Measurements from ENCODE around the gene C1GALT1C1.
"Not testable (repeated sequence)": the region's sequence is repeated elsewhere in the genome, so short reads cannot be mapped to it uniquely, and the experiment has no call there.

Gene C1GALT1C1

DNA sequence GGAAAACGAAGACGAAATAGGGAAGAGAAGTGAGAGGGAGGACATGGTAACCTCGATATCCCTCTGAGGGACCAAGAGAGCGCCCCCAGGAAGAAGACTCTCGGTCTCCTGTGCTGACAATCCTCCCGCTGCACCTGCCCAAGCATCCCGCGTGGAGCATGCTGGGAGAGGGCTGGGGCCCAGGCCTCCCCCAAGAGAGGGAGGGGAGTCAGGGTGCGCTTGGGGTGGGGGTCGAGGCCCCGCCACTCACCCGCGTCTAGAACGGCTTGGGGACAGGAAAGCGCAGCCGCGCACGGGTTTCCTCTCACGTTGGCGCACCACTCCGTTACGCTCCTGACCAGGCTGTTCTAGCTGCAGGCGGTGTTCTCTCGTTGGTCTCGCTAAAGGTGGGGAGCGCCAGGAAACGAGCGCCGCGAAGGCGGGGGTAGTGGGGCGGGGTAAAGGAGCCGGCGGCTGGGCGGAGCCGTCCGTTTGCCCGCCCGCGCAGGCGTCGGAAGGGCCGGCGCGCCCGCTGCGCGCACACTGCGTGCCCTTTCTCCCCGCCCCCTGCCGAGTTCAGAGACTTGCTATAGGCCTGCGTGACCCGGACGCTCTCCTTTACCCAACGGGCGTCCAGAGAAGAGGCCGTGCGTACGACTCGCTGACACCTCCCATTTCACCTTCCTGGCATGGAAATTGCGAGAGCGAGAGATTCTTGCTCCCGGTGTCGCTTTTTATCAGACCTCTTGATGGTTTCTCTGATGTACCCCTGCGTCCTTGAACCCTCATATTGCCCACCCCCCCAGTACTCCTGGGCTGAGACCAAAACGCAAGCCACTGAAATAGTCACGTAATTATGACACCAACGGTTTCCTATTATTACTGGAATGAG is at the start of gene C1GALT1C1:
Gene C1GALT1C1, minus strand, starts transcription at position 388 of the 871 bp plus-strand sequence. CDS start 2,888 bp downstream, outside the sequence.
- DNase-seq (ENCODE audit: low spot score), result peak; percentile 96

DNA sequence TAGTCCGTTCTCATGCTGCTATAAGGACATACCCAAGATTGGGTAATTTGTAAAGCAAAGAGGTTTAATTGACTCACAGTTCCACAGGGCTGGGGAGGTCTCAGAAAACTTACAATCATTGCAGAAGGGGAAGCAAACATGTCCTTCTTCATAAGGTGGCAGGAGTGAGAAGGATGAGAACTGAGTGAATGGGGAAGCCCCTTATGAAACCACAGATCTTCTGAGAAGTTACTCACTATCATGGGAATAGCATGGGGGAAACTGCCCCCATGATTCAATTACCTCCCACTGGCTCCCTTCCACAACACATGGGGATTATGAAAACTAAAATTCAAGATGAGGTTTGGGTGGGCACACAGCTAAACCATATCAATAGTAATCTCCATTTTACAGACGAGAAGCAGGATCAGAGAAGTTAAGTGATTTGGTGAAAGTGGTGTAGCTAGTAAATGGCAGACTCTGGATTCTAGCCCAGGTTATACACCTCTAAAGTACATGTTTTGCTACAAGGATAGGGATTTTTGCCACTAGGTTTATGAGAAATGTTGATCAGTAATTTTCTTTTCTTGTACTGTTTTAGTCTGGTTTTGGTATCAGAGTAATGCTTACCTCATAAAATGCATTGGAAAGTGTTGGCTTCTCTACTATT is 47.3 kb upstream of the C1GALT1C1 start:
- no peak for DNase-seq (ENCODE audit: low spot score)

DNA sequence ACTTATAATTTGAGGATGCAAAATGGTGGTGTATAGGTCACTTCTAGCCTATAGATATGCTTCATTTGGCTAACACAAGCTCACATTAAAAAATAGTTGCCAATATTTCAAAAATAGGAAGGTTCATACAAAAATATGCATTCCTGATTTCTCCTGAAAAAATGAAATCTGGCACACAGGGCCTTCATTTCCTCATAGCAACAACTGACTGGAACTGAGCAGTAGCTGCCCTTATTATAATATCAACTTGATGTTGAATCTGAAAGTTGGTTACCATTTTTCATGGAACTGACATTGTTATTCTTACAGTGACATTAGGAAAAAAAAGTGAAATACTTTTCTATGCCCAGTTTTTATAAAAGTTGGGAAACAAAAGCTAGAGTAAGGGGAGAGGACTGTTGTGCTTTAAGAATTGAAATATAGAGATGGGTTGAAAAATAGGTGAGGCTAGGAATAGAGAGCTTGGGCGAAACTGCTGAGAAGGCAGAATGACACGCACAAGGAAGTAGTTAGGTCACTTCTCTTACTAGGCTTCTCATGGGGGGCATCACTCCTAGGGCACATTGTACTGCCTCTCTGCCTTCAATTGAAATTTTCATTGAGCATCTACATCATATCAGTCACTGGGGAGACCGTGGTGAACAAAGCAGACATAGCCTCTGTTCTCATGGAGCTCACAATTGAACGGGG is 43.1 kb upstream of the C1GALT1C1 start:
- no peak for DNase-seq (ENCODE audit: low spot score)

DNA sequence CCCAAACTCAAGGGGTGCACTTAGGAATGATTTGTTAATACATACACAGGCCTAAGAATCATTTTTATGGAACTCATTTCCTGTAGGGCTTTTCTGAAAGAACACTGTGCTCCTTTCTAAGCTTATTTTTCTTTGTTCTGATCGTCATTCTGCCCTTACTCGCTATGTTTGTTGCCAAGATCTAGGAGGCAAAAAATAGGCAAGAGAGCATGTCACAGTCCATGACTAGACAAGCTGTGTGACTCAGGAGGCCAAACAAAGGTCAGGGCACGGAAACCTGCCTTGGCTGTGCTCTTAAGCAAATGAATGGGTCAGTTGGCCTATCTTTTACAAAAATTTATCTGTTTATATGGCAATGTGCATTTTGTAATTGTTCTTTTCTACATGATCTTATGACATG is 42.5 kb upstream of the C1GALT1C1 start:
- no peak for DNase-seq (ENCODE audit: low spot score)

DNA sequence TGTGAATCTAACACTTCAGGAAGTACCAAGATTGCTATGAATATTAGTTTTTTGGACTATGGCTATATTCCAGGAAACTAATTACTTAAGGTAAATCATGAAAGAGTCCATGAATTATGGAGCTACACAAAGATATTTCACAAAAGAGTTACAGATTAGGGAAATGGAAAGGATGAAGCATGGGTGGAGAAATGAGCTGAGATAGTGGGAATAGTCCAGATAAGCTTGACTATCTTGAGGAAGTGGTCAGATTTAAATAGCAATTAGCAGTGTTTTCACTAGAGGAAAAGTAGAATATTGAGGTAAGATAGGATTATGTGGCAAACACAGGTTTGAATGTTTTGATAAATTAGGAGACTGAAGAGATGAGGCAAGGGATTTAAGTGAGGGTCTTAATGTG is 42.1 kb upstream of the C1GALT1C1 start:
- no peak for DNase-seq (ENCODE audit: low spot score)

DNA sequence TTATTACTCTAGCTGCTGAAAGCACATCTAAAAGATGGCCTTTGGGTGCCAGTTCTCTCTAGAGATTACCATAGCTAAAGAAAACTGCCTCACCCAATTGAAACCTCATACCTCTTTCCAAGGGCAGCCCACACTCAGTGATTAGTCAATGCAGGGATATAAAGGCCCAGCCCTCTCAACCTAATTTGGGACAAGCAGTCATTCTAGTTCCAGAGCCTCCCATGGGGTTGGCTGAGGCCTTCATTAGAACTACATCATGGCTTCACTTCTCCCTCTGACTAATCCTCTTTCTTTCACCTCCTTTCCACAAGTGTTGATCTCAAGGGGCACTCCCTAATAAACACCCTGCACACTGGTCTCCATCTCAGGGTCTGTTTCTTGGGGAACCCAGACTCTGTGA is 38.5 kb upstream of the C1GALT1C1 start:
- no peak for DNase-seq (ENCODE audit: low spot score)

DNA sequence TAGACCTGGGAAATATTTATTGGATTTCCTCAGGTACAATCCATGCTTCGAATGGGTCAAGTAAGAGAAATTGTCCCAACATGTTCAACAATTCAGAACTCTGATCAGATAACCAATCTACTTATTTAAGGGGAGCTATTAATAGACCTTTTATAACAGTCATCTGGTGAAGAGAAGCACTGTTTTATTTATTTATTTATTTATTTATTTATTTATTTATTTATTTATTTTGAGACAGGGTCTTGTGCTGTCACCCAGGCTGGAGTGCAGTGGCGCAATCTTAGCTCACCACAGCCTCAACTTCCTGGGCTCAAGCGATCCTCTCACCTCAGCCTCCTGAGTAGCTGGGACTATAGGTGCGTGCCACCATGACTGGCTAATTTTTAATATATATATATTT is 34.7 kb upstream of the C1GALT1C1 start:
- not testable (repeated sequence) for DNase-seq (ENCODE audit: low spot score)

DNA sequence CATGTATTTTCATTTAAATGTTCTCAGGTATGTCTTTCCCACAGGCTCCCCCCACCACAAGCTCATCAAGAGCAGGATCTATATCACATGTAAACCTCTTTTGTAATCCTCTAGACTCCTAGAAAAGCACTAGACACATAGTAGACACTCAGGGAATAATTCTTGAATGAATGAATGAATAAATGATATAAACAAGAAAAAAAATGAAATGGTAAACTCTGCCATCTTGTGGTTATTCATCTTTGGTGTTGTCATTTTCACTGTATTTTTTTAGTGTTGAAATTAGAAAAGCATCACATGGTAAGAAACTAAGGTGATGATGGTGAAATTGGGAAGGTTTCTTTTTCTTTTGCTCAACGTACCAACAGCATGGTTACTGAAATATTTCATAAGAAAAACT is 34.2 kb upstream of the C1GALT1C1 start:
- DNase-seq (ENCODE audit: low spot score), result peak; percentile 7

DNA sequence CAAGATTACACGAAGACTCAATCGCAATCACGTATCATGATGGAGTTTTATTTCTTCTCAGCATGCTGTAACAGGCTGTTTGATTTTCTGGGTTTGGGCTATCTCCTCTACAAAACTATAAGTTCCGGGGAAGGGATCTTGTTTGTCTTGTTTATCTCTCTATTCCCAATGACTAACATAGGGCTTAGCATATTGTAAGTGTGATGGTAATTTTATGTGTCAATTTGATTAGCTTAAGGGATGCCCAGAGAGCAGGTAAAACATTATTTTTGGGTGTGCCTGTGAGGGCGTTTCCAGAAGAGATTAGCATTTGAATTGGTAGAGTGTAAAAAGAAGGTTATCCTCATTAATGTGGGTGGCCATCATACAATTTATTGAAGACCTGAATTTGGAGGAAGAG is 32.8 kb upstream of the C1GALT1C1 start:
- DNase-seq (ENCODE audit: low spot score), result no peak

DNA sequence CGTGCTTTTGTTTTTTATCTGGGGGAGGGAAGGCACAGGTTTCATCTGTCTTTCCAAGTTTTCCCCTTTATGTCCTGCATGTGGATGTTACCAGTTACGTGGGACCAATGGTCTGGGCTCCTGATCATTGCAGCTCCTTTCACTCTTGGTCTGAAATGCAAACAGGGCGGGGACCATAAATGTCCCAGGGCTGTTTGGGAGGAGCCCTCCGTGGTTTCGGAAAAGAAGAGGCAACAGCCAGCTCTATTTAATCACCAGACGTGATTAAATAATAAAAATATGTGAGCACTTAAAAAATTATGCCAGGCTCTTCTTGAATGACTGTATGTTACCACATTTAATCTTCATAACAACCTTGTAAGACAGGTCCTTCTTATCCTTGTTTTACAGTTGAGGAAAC is 30.8 kb upstream of the C1GALT1C1 start:
- DNase-seq (ENCODE audit: low spot score), result no peak

DNA sequence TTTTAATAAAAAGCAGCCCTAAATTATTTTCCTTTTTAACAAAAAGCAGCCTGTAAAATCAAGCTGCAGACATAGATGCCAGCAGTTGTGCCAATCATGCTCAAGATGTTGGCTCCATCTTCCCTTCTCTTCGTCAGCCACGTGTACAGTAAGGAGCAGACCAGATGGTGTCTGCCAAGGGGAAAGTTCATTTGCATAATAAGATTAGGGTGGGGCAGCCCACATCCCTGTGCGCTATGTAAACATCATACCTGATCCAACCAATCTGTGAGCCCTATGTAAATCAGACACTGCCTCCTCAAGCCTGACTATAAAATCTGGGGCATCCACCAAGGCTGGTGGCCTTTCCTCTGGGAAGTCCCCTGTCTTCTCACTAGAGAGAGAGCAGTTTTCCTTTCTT is 23.1 kb upstream of the C1GALT1C1 start:
- no peak for DNase-seq (ENCODE audit: low spot score)

DNA sequence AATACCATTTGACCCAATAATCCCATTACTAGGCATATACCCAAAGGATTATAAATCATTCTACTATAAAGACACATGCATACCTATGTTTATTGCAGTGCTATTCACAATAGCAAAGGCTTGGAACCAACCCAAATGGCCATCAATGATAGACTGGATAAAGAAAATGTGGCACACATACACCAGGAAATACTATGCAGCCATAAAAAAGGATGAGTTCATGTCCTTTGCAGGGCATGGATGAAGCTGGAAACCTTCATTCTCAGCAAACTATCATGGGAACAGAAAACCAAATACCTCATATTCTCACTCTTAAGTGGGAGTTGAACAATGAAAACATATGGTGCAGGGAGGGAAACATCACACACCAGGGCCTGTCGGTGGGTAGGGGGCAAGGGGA is 22.4 kb upstream of the C1GALT1C1 start:
- DNase-seq (ENCODE audit: low spot score), result not testable (repeated sequence)

DNA sequence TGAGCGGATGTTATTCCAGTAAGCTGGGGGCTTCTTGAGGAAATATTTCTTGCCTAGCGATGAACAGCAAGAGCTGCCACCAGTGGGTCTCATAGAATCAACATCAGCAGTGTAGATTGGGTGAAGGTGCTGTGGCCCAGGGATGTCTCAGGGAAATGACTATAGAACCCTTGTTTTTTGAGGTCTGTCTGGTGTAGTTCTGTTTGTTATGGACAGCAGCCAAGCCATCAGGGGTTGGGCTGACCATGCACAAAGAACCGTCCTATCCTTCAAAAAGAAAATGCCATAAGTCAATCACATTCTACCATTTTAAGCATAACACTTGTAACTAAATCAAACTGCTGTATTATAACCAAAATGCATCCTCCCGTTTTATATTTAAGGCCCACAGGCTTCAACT is 17.3 kb upstream of the C1GALT1C1 start:
- no peak for DNase-seq (ENCODE audit: low spot score)

DNA sequence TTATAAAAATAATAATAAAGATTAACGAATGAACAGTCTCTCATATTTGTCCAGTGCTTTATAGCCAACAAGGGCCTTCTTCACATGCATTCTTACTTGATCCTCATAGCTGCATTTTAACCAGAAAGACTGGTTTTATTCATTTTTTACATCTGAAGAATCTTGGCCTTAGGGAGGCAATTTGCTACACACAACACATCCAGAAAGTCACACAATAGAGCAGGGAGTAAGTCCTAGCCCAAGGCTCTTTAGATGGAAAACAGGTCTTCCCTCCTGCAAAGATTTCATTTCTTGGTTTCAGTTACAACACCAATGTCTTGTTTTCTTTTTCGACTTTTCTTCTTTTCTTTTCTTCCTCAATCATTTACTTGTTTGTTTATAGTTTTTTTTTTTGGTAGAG is 13.0 kb upstream of the C1GALT1C1 start:
- DNase-seq (ENCODE audit: low spot score), result no peak

DNA sequence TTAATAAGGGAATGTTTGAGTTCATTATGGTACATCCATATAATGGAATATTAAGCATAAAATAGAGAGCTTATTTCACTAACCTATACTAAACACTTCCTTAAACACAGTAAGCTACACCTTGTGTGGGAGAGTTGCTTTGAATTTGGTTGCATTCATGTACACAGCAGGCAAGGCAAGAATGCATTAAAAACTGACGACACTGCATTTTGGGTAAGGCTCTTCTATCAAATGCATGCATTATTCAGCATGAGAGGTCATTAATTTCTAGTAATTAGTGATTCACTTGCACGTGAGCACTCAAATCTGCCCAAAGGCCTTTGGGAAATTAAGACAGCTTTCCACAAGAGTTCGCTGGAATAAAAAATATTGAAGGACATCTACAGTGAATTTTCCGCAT is 8.8 kb upstream of the C1GALT1C1 start:
- no peak for DNase-seq (ENCODE audit: low spot score)

DNA sequence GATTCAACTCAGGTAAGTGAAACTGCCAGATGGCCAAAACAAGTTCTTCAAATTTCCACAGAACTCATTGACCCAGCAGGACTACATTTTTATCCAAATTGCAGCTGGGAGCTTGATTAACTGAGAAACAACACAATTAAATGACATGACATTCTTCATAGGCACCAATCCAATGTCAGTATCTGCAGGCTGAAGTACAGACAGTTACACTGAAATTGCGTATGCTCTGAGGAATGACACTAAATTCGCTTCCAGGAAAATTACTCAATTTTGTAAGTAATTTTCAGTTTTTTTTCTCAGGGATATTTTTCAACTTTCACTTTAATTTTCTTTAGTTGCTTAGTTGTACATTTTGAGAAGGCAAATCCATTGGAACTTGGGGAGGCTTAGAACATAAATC is 4.5 kb downstream of the C1GALT1C1 start:
- no peak for DNase-seq (ENCODE audit: low spot score)

DNA sequence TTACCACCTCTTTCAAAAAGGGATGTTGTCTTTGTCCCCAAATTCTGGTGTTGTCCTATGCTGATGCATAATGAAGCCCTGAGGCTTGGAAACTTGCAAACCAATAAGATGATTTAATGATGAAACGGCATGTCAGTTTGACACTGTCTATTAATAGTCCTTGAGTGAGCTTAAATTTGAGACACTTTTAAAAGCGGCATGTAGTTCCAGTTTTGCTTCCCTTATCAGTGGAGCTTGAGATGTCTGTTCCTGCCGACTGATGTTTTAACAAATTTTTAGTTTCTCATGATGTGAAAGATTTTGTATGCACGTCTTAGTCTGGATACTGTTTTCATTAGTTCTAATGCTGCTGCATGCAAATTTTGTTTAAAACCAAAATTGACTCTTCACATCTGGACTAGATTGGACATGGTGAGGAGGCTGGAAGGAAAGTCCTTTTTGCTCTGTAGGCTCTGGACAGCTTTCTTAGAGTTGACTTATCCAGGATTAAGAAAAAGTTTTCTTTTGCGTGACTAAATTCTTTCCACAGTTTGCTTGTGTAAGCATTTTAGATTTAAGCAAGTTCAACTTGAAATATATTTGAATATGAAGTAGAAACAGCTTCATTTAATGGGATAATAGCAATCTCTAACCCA is 11.7 kb downstream of the C1GALT1C1 start:
- DNase-seq (ENCODE audit: low spot score), result no peak

DNA sequence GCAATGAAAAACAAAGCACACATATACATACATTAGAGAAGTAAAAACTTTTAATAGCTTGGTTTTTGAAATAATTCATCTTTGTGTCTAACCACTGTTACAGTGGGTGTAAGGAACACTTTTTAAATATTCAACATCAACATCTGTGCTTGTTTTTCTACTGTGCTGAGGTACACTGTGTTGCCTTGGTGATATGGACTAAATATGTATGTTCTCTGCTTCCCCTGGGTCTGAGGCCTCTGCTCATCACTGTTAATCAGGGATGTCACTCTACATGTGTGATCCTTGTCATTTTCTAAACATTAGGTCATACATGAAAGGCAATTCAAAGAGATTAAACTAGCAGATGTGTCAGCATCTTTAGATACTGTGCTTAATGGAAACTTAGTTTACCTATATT is 15.0 kb downstream of the C1GALT1C1 start:
- no peak for DNase-seq (ENCODE audit: low spot score)

DNA sequence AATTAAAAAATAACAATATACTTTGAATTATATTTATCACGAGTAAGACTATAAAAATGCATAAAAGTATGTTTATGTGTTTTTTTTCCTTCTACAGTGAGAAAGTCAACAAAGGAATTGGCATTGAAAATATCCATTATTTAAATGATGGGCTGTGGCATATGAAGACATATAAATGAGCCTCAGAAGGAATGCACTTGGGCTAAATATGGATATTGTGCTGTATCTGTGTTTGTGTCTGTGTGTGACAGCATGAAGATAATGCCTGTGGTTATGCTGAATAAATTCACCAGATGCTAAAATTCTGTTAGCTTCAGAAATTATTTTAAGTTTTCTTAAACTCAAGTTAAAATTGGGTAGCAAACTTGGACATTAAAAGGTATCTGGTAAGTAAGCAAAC is 17.8 kb downstream of the C1GALT1C1 start:
- DNase-seq (ENCODE audit: low spot score), result no peak

DNA sequence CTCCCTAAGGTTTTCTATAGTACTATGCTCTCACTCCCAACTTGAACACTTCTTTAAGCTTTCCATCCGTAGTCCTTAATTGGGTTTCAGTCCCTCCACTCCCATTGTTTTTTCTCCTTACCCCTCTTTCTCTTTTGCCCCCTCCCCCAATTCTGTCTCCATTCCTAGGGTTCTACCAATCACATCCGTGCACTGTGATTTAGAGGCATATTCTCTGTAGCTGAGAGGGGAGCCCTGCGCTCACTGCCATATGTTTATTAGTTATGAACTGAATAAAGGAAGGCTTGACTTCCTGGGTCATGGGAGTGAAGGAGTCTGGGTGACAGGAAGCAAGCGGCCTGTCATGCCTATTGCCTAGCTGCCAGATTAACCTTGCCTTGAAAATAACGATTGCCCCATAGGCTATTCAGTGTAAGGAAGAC is 25.5 kb downstream of the C1GALT1C1 start:
- DNase-seq (ENCODE audit: low spot score), result peak; percentile 52

DNA sequence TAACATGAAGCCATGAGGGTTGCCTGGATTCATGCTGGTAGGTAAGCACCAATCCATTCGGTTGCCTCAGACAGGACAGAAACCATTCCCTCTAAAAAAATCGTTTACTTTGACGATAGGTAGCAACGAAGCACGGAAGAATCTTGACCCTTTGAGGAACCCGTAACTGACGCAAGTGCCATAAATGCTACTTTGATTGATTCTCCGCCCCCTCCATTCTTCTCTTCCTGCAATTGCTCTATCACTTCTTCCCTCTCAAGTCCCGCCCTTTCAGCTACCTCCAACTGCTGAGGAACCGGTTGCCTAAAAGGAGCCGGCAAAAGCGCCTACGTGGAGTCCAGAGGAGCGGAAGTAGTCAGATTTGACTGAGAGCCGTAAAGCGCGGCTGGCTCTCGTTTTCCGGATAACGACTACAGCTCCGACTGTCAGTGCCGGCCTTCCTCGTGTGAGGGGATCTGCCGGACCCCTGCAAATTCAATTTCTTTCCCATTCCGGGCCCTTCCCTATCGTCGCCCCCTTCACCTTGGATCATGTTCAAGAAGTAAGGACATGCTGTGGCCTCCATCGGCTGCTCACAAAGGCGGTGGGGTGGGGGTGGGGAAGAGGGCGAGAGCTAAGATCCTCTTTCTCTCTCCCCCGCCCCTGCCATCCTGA is 26.0 kb downstream of the C1GALT1C1 start, which contains the start of gene MCTS1:
Gene MCTS1, plus strand, starts transcription at position 395 of the 654 bp plus-strand sequence. Its CDS starts 136 bp downstream, at position 531.
- peak; percentile 95 for DNase-seq (ENCODE audit: low spot score)

DNA sequence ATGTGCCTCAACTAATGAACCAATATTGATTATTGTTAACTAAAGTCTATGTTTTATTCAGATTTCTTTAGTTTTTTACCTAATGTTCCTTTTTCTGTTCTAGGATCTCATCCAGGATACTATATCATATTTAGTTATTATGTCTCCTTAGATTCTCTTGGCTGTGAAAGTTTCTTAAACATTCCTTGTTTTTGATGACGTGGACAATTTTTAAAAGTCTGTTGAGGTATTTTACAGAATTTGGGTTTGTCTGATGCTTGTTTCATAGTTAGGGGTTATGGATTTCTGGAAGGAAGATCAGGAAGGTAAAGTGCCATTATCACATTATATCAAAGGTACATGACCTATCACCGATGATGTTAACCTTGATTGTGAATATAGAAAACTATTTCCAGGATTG is 44.2 kb downstream of the C1GALT1C1 start:
- no peak for DNase-seq (ENCODE audit: low spot score)
